ENCODE results near the gene ZNF324. TPM values are rescaled to one million over a fixed set of nuclear protein-coding genes. Genes with fewer than 3 reads are reported as not detected.

The ZNF324 gene
- total and polyA plus RNA-seq, 2 of the 8 experiments (the other 6 are each of a cell fraction or from before 2014, with no cell fraction given): 5.1 to 5.8 TPM

DNA sequence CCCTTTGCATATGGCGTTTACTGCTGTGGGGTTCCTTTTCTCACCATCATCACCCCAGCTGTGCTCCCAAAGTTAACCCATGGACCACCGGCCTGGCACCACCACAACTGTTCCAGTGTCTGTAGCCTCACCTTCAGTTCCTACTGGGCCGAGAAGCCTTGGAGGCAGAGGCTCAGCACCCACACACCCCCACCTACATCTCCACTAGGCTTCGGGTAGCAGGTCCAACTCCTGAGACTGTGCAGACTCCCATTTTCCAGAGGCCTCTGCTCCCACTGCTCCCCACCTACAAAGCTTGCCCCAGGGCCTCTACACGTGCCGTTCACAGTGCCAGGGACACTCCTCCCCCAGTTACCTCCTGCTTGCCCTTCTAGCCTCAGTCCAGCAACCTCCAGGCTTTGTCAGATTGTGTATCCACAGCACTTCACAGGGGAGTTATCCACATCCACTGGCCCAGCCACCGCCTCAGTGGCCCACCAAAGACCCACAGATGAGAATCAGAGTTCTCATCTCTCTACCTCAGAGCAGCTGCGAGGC, 30.8 kb downstream of the ZNF324 start:
- Histone ChIP-seq H3K4me1 (replicated peaks in 1 of 4; ENCODE audit: control insufficient read depth in 3 of 4, insufficient read depth in 4 of 4, low read length in 3 of 4) (peaks cover 0 to 14% (median 7%) of the 10 kb centered on the region in 4 experiments; a peak in 4 of 7 replicates), H4K8ac (ENCODE audit: extremely low read depth, insufficient read depth, low read length) (no peak overlapping the region; the same call in 1 of the 2 replicates), H3K27ac (ENCODE audit: low read depth, low read length) (no peak overlapping the region), H3K18ac (ENCODE audit: extremely low read depth, low read length) (no peak overlapping the region), H2BK12ac (ENCODE audit: low read depth, low read length) (no peak overlapping the region), H2BK5ac (ENCODE audit: low read depth, low read length) (no peak overlapping the region), H3K4me3 (ENCODE audit: extremely low read depth in 1 of 4, insufficient read depth in 2 of 4, low read depth in 3 of 4, low read length in 4 of 4) (no peak overlapping the region), H3K9ac (replicated peaks in 1 of 4; ENCODE audit: extremely low read depth in 1 of 4, low read depth in 3 of 4, low read length in 3 of 4) (no peak overlapping the region), H4K20me1 (replicated peaks in 1 of 2; ENCODE audit: control insufficient read depth in 1 of 2, insufficient read depth in 2 of 2, low read length in 2 of 2) (peaks cover 0 to 2% of the 10 kb centered on the region in 2 experiments), H3K79me2 (ENCODE audit: control insufficient read depth in 1 of 2, insufficient read depth in 2 of 2, low read length in 2 of 2) (no peaks in the 10 kb centered on the region), H2BK15ac (ENCODE audit: low read length) (no peak overlapping the region), H3K9me3 (ENCODE audit: insufficient read depth in 2 of 2, low read depth in 1 of 2, low read length in 1 of 2) (no peaks in the 10 kb centered on the region), H2AFZ (ENCODE audit: low read length) (no peak overlapping the region), H2BK20ac (ENCODE audit: low read length) (no peak overlapping the region), H3K79me1 (ENCODE audit: low read depth, low read length) (peaks cover 8% of the 10 kb centered on the region), H2BK120ac (replicated peaks; ENCODE audit: low read depth, low read length) (no peak overlapping the region), H3K14ac (ENCODE audit: insufficient read length) (no peak overlapping the region), H2AK5ac (ENCODE audit: low read depth, low read length) (no peak overlapping the region), H4K91ac (replicated peaks; ENCODE audit: insufficient read length, low read length) (no peak overlapping the region), H3K27me3 (replicated peaks in 1 of 4; ENCODE audit: control insufficient read depth in 3 of 4, extremely low read depth in 1 of 4, insufficient read depth in 3 of 4, low read length in 3 of 4) (no peaks in the 10 kb centered on the region), H3K23me2 (ENCODE audit: low read depth, low read length) (peaks cover 22% of the 10 kb centered on the region), H3K36me3 (ENCODE audit: control insufficient read depth in 2 of 4, insufficient read depth in 4 of 4, low read length in 3 of 4) (no peaks in the 10 kb centered on the region), H3K23ac (ENCODE audit: insufficient read length) (no peak overlapping the region), H4K5ac (ENCODE audit: insufficient read length, low read depth, low read length) (no peak overlapping the region), H3K56ac (replicated peaks; ENCODE audit: insufficient read length, low read depth, low read length) (no peak overlapping the region), H3K4ac (replicated peaks; ENCODE audit: insufficient read length, low read depth, low read length) (no peak overlapping the region), H3K4me2 (ENCODE audit: insufficient read depth in 1 of 2, low read depth in 2 of 2, low read length in 2 of 2) (peak overlapping the region; percentile 93 to 96; a peak in 2 of 4 replicates)
- 86% methylated on average over 8 of the region's 8 CpGs; no CpG with 5 or more reads in 1 of the 2 experiments for whole genome bisulfite sequencing, 2 experiments (ENCODE audit: extremely low coverage in 1 of 2, insufficient coverage in 1 of 2, insufficient read length in 1 of 2, insufficient replicate concordance in 2 of 2, low coverage in 1 of 2, low lambda C conversion rate in 2 of 2, missing lambda C conversion rate in 1 of 2)
- ChIA-PET POLR2A (ENCODE audit: partially characterized antibody) (interaction anchor here (1.3 to 3.6 kb wide), 3 partner anchors 11 to 61 kb away, joined by 3 to 11 read pairs (median 4); partner anchors contain the start of gene TRIM28), CTCF (ENCODE audit: partially characterized antibody) (interaction anchor here (4.9 kb wide), 1 partner anchor 21 kb away, joined by 27 read pairs; the partner anchor contains the start of gene ZBTB45)
- FAIRE-seq (no peak), DNase-seq (ENCODE audit: low read depth in 1 of 2, low spot score in 2 of 2) (no peak)
- TF ChIP-seq SUZ12 (IDR thresholded peaks at IDR 0.05; ENCODE audit: low read length) (no peak), ASH2L (IDR thresholded peaks at IDR 0.05; ENCODE audit: low read length) (no peak), SP4 (IDR thresholded peaks at IDR 0.05; ENCODE audit: low read length) (no peak), BCL11A (IDR thresholded peaks at IDR 0.05; ENCODE audit: low read depth in 2 of 2, low read length in 2 of 2) (no peak), HDAC6 (IDR thresholded peaks at IDR 0.05; ENCODE audit: low read depth, low read length) (no peak)
- TF ChIP-seq, protein P1, sequence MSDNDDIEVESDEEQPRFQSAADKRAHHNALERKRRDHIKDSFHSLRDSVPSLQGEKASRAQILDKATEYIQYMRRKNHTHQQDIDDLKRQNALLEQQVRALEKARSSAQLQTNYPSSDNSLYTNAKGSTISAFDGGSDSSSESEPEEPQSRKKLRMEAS (IDR thresholded peaks at IDR 0.05): no peak
- TF ChIP-seq, protein P2, sequence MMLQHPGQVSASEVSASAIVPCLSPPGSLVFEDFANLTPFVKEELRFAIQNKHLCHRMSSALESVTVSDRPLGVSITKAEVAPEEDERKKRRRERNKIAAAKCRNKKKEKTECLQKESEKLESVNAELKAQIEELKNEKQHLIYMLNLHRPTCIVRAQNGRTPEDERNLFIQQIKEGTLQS (IDR thresholded peaks at IDR 0.05; ENCODE audit: insufficient read depth, low read depth, low read length): no peak
